OCI-LY3 (cell line): ENCODE data around the gene SPANXN4.

Source experiments
- H2AFZ ChIP-seq: fragments of 200-600, 300-600 bp; shearing (Covaris generic); 2 replicates; pipeline ENCODE4 v1.6.0; 2014; ENCODE audit warnings: antibody characterized with exemption, low read depth, low read length
- H3K27ac ChIP-seq: fragments of 200-600, 300-600 bp; sonication (generic); 2 replicates; pipeline ENCODE4 v1.5.1; 2014; ENCODE audit warnings: mild to moderate bottlenecking, low read length, moderate library complexity, mixed read lengths
- H3K27me3 ChIP-seq: fragments of 200-600, 300-600 bp; sonication (generic); 2 replicates; pipeline ENCODE4 v1.6.1; 2014; ENCODE audit warnings: low read depth, low read length, mixed read lengths
- H3K36me3 ChIP-seq: fragments of 200-600, 300-600 bp; sonication (generic); replicated peaks from 2 replicates; pipeline ENCODE3; 2014; ENCODE audit warnings: low read depth, low read length, mixed read lengths
- H3K4me1 ChIP-seq: fragments of 300-600, 200-600 bp; sonication (generic); 2 replicates; pipeline ENCODE4 v1.6.1; 2014; ENCODE audit warnings: low read length, mixed read lengths
- H3K4me2 ChIP-seq: fragments of 200-600, 300-600 bp; sonication (generic); 2 replicates; pipeline ENCODE4 v1.6.1; 2014; ENCODE audit warnings: low read length, mixed read lengths
- H3K4me3 ChIP-seq: fragments of 300-600, 200-600 bp; sonication (generic); 2 replicates; pipeline ENCODE4 v1.5.1; 2014; ENCODE audit warnings: antibody characterized with exemption, mild to moderate bottlenecking, low read length, moderate library complexity
- H3K79me2 ChIP-seq: fragments of 300-600, 200-600 bp; shearing (Covaris generic); 2 replicates; pipeline ENCODE4 v1.6.1; 2014; ENCODE audit warnings: mild to moderate bottlenecking, low read length, mixed read lengths
- H3K9ac ChIP-seq: fragments of 300-600, 200-600 bp; shearing (Covaris generic); 2 replicates; pipeline ENCODE4 v1.6.0; 2014; ENCODE audit warnings: mild to moderate bottlenecking, low read length, moderate library complexity
- H3K9me3 ChIP-seq: fragments of 200-600, 300-600 bp; shearing (Covaris generic); 2 replicates; pipeline ENCODE4 v1.6.1; 2014; ENCODE audit warnings: low read length, mixed read lengths; ENCODE audit not compliant: insufficient read depth
- H4K20me1 ChIP-seq: fragments of 200-600, 300-600 bp; sonication (generic); 2 replicates; pipeline ENCODE4 v1.6.1; 2016; ENCODE audit warnings: low read length, mixed read lengths; ENCODE audit not compliant: insufficient read depth
- EZH2phosphoT487 ChIP-seq: fragments of 200-600 bp; shearing (Covaris generic); IDR thresholded peaks from 2 replicates; pipeline ENCODE4 v1.6.1; 2018; ENCODE audit warnings: antibody characterized with exemption, mixed run types, low read depth
- TF ChIP-seq, protein P1 (sequence below): fragments of 200-600, 300-600 bp; sonication (generic); IDR thresholded peaks from 2 replicates; pipeline ENCODE4 v1.5.1; 2014; ENCODE audit warnings: antibody characterized with exemption, low read length, low read depth

SPANXN4 gene

GRCh38 chrX:142994988-142995387, 30.7 kb upstream of the SPANXN4 start:
- no peak overlapping the region for H3K4me2 ChIP-seq
- H4K20me1 ChIP-seq = no peaks in the 10 kb centered on the region
- no peak overlapping the region for H3K27ac ChIP-seq
- no peak overlapping the region for H2AFZ ChIP-seq
- H3K9ac ChIP-seq = no peak overlapping the region
- no peaks in the 10 kb centered on the region for H3K79me2 ChIP-seq
- TF ChIP-seq EZH2phosphoT487 = no peak
- TF ChIP-seq, protein P1, sequence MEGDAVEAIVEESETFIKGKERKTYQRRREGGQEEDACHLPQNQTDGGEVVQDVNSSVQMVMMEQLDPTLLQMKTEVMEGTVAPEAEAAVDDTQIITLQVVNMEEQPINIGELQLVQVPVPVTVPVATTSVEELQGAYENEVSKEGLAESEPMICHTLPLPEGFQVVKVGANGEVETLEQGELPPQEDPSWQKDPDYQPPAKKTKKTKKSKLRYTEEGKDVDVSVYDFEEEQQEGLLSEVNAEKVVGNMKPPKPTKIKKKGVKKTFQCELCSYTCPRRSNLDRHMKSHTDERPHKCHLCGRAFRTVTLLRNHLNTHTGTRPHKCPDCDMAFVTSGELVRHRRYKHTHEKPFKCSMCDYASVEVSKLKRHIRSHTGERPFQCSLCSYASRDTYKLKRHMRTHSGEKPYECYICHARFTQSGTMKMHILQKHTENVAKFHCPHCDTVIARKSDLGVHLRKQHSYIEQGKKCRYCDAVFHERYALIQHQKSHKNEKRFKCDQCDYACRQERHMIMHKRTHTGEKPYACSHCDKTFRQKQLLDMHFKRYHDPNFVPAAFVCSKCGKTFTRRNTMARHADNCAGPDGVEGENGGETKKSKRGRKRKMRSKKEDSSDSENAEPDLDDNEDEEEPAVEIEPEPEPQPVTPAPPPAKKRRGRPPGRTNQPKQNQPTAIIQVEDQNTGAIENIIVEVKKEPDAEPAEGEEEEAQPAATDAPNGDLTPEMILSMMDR = no peak
- no peaks in the 10 kb centered on the region for H3K36me3 ChIP-seq
- peaks cover 7% of the 10 kb centered on the region for H3K4me1 ChIP-seq
- H3K4me3 ChIP-seq = no peak overlapping the region
- no peaks in the 10 kb centered on the region for H3K27me3 ChIP-seq
- no peaks in the 10 kb centered on the region for H3K9me3 ChIP-seq

DNA sequence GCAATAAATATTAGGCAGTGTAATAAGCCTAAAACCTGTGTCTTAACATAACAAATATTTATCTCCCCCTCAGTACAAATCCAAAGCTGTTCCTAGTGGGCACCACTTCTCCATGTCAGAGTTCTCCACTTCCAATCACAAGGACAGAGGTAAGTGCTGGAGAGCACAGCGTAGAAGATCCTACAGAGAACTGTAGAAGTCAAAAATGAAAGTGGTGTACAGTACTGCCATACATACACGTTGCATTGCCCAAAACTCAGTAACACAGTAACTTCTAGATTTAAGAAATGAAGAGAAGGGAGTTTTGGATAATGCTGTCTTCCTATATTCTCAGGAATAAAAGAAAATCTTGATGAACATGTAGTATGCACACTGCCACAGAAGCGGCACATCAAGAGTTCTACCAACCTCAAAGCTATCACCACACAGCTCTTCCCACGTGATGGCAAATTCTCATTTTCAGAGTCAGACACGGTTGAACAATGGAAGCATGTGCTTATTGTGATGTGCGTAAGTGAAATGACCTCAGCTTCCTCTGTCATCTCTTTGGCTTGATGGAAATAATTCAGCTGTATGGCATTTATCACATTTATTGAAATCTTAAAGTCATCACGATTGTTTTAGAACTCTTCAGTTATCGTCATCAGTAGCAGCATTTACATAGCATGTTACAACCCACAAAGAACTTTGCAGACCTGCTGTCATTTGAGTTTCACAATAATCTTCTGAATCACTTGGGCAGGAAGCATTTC, 27.1 kb upstream of the SPANXN4 start:
- Histone ChIP-seq H3K36me3 (no peaks in the 10 kb centered on the region), H2AFZ (peak overlapping the region; percentile 53; the same call in 1 of the 2 replicates), H3K27ac (no peak overlapping the region), H4K20me1 (no peaks in the 10 kb centered on the region), H3K4me3 (peak overlapping the region; percentile 44), H3K79me2 (no peaks in the 10 kb centered on the region), H3K27me3 (no peaks in the 10 kb centered on the region), H3K4me1 (peaks cover 7% of the 10 kb centered on the region), H3K9ac (no peak overlapping the region), H3K9me3 (no peaks in the 10 kb centered on the region), H3K4me2 (peak overlapping the region; percentile 53)
- TF ChIP-seq EZH2phosphoT487 = no peak
- TF ChIP-seq, protein P1 = no peak

DNA sequence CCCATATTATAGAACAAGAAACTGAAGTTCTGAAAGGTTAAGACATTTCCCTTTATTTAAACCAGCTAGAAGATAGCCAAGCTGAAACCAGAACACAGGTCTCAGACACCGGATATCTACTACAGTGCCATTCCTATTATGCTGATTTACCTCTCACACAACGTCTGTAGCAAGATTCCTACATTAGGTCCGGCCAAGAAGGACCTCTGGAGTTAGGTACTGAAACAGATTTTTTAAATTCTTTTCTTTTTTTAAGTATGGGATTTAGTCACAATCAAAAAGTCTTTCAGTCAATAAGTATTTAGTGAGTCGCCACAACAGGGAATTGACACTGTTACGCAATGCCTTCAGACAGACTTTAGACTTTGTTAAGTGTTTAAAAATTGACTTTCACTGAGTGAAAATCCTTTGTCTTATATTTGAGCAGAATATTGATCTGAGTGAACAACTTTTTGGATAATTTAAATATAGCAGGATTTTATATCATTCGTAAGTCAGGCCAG, 26.5 kb upstream of the SPANXN4 start:
- Histone ChIP-seq H3K36me3 (no peaks in the 10 kb centered on the region), H3K4me2 (peak overlapping the region; percentile 53), H2AFZ (0 out of 2 replicates have a peak overlapping the region, but pooled peaks have one; percentile 53), H3K4me1 (peaks cover 7% of the 10 kb centered on the region), H3K79me2 (no peaks in the 10 kb centered on the region), H3K4me3 (peak overlapping the region; percentile 44), H3K9ac (no peak overlapping the region), H4K20me1 (no peaks in the 10 kb centered on the region), H3K27ac (no peak overlapping the region), H3K9me3 (no peaks in the 10 kb centered on the region), H3K27me3 (no peaks in the 10 kb centered on the region)
- TF ChIP-seq, protein P1 = no peak
- TF ChIP-seq EZH2phosphoT487 = no peak

GRCh38 chrX:143002206-143002605, 23.5 kb upstream of the SPANXN4 start:
- H3K9me3 ChIP-seq = no peaks in the 10 kb centered on the region
- H3K27ac ChIP-seq = no peak overlapping the region
- no peak overlapping the region for H3K4me3 ChIP-seq
- H3K36me3 ChIP-seq = no peaks in the 10 kb centered on the region
- TF ChIP-seq, protein P1 = no peak
- TF ChIP-seq EZH2phosphoT487 = no peak
- no peaks in the 10 kb centered on the region for H3K27me3 ChIP-seq
- no peaks in the 10 kb centered on the region for H4K20me1 ChIP-seq
- H2AFZ ChIP-seq = no peak overlapping the region
- peaks cover 7% of the 10 kb centered on the region for H3K4me1 ChIP-seq
- no peak overlapping the region for H3K4me2 ChIP-seq
- H3K79me2 ChIP-seq = no peaks in the 10 kb centered on the region
- H3K9ac ChIP-seq = no peak overlapping the region
